Measurements from ENCODE around the gene WNT11.

The WNT11 gene

DNA sequence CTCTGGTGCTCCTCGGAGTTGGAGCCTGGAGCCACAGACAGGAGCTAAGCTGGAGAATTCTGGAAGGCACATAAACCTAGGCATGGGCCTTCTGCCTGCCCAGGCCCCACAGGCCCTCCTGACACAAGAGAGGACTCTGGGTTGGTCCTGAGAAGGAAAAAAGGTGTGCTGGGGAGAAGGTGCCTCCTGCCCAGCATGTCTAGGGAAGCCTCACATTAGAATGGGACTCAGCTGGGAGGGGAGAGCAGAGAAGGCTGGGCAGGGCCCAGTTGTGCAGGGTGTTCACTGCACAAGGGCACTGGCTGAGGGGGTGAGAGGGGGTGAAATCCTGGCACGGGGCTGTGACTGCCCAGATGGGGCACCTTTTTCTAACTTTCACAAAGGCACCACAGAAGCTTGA, 39.4 kb upstream of the WNT11 start:
- peaks cover 0 to 3% of the 10 kb centered on the region in 2 donors for H3K27me3 ChIP-seq (ENCODE audit: control insufficient read depth in 2 of 2, insufficient read depth in 2 of 2, low read length in 2 of 2)
- H3K27ac ChIP-seq (ENCODE audit: low read depth in 2 of 2, low read length in 2 of 2): no peak overlapping the region
- no peaks in the 10 kb centered on the region for H3K36me3 ChIP-seq (ENCODE audit: control insufficient read depth in 2 of 2, insufficient read depth in 2 of 2, low read length in 2 of 2)
- no peak overlapping the region for H3K4me3 ChIP-seq (ENCODE audit: low read length in 2 of 2)
- H3K9ac ChIP-seq (ENCODE audit: low read depth in 1 of 2, low read length in 2 of 2): no peak overlapping the region
- H3K9me3 ChIP-seq (ENCODE audit: control insufficient read depth in 2 of 2, low read length in 2 of 2): no peaks in the 10 kb centered on the region
- H3K4me1 ChIP-seq (ENCODE audit: control insufficient read depth in 2 of 2, insufficient read depth in 2 of 2, low read length in 2 of 2): peaks cover 0 to 4% of the 10 kb centered on the region in 2 donors

DNA sequence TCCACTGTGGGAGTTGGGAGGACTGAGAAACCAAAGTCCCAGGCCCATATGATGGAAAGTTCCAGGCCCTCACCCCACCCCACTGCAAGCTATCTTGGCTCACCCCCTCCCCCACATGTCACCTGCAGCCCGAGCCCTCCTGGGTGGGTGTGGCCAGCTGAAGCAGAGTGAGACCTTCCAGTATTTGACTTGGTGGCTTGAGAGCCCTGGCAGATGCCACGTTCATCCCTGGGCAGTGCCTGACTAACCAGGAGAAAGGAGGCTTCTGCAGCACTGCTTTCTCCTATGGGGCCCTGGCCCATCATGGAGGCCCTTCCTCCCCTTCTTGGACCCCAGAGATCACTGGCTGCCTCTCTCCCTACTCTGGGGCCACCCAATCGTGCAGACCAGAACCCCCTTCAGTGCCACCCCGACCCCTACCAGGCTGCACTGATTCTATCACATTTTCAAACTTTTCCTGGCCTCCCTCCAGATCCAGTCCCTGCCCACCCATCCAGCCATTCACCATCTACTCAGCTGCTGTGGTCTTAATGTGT, 38.1 kb upstream of the WNT11 start:
- H3K4me3 ChIP-seq (ENCODE audit: low read length in 2 of 2): no peak overlapping the region

DNA sequence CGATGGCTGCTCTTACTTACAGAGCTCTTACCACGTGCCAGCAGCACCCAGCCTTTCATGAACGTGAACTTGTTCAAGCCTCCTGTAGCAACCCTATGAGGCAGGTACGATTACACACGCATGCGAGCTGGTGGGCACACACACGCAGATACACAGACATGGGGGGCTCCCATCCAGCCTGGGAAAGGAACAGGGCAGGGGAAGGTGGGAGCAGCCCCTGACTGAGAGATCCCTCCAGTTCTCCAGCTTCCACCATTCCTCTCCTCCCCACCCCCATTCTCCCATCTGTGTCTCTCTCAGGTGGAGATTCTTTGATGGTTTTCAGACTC, 37.6 kb upstream of the WNT11 start:
- H3K9ac ChIP-seq (ENCODE audit: low read depth in 1 of 2, low read length in 2 of 2): no peak overlapping the region
- peaks cover 0 to 3% of the 10 kb centered on the region in 2 donors for H3K27me3 ChIP-seq (ENCODE audit: control insufficient read depth in 2 of 2, insufficient read depth in 2 of 2, low read length in 2 of 2)
- no peaks in the 10 kb centered on the region for H3K36me3 ChIP-seq (ENCODE audit: control insufficient read depth in 2 of 2, insufficient read depth in 2 of 2, low read length in 2 of 2)
- H3K4me1 ChIP-seq (ENCODE audit: control insufficient read depth in 2 of 2, insufficient read depth in 2 of 2, low read length in 2 of 2): peaks cover 0 to under 1% of the 10 kb centered on the region in 2 donors
- no peaks in the 10 kb centered on the region for H3K9me3 ChIP-seq (ENCODE audit: control insufficient read depth in 2 of 2, low read length in 2 of 2)
- no peak overlapping the region for H3K4me3 ChIP-seq (ENCODE audit: low read length in 2 of 2)
- H3K27ac ChIP-seq (ENCODE audit: low read depth in 2 of 2, low read length in 2 of 2): no peak overlapping the region

More for the DNA sequence above, 38.1 kb upstream of the WNT11 start:
- Histone ChIP-seq H3K27ac (ENCODE audit: low read depth in 2 of 2, low read length in 2 of 2) (no peak overlapping the region), H3K36me3 (ENCODE audit: control insufficient read depth in 2 of 2, insufficient read depth in 2 of 2, low read length in 2 of 2) (no peaks in the 10 kb centered on the region), H3K9me3 (ENCODE audit: control insufficient read depth in 2 of 2, low read length in 2 of 2) (no peaks in the 10 kb centered on the region), H3K9ac (ENCODE audit: low read depth in 1 of 2, low read length in 2 of 2) (no peak overlapping the region), H3K4me1 (ENCODE audit: control insufficient read depth in 2 of 2, insufficient read depth in 2 of 2, low read length in 2 of 2) (peaks cover 0 to 4% of the 10 kb centered on the region in 2 donors), H3K27me3 (ENCODE audit: control insufficient read depth in 2 of 2, insufficient read depth in 2 of 2, low read length in 2 of 2) (peaks cover 0 to 3% of the 10 kb centered on the region in 2 donors)

DNA sequence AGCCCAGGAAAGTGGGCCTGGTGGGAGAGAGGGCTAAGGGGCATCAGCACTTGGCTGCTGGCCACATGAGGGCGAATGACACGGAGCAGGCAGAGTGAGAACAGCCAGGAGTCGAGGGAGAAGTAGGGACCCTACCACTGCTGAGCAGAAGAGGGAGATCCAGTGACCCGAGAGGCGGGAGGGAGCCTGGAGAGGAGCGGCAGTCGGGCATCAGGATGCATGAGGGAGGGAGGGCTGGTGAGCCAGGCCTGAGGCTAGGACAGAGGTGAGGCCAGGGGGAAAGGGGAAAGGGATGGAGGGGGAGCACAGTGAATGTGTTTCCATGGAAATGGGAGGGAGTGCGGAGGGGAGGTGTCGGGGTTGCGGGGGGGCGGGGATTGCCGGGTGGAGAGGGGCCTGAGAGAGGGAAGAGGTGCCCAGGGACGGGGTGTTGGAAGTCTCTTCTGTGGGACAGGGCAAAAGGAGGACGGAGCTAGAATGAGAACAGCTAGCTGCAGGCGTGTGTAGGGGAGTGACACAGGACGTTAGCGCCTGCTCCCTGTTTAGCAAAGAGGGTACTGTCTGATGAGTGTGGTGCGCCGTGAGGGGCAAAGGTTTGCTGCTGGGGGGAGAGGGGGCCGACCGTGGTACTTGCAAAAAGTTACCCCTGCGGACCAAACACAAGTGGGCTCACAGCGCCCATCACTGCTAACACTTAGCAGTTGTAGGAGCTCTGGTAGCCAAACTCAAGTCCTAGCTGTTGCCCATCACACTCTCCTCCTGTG, 37.1 kb upstream of the WNT11 start:
- Histone ChIP-seq H3K9ac (ENCODE audit: low read depth in 1 of 2, low read length in 2 of 2) (no peak overlapping the region), H3K27me3 (ENCODE audit: control insufficient read depth in 2 of 2, insufficient read depth in 2 of 2, low read length in 2 of 2) (peaks cover 0 to 3% of the 10 kb centered on the region in 2 donors), H3K4me1 (ENCODE audit: control insufficient read depth in 2 of 2, insufficient read depth in 2 of 2, low read length in 2 of 2) (no peaks in the 10 kb centered on the region), H3K9me3 (ENCODE audit: control insufficient read depth in 2 of 2, low read length in 2 of 2) (no peaks in the 10 kb centered on the region), H3K4me3 (ENCODE audit: low read length in 2 of 2) (no peak overlapping the region), H3K27ac (ENCODE audit: low read depth in 2 of 2, low read length in 2 of 2) (no peak overlapping the region), H3K36me3 (ENCODE audit: control insufficient read depth in 2 of 2, insufficient read depth in 2 of 2, low read length in 2 of 2) (no peaks in the 10 kb centered on the region)

GRCh38 chr11:76242004-76242779, 35.9 kb upstream of the WNT11 start:
- H3K9ac ChIP-seq (ENCODE audit: low read depth in 1 of 2, low read length in 2 of 2): no peak overlapping the region
- H3K27ac ChIP-seq (ENCODE audit: low read depth in 2 of 2, low read length in 2 of 2): no peak overlapping the region
- H3K4me3 ChIP-seq (ENCODE audit: low read length in 2 of 2): no peak overlapping the region
- H3K36me3 ChIP-seq (ENCODE audit: control insufficient read depth in 2 of 2, insufficient read depth in 2 of 2, low read length in 2 of 2): no peaks in the 10 kb centered on the region
- peaks cover 0 to 3% of the 10 kb centered on the region in 2 donors for H3K27me3 ChIP-seq (ENCODE audit: control insufficient read depth in 2 of 2, insufficient read depth in 2 of 2, low read length in 2 of 2)
- no peaks in the 10 kb centered on the region for H3K9me3 ChIP-seq (ENCODE audit: control insufficient read depth in 2 of 2, low read length in 2 of 2)
- H3K4me1 ChIP-seq (ENCODE audit: control insufficient read depth in 2 of 2, insufficient read depth in 2 of 2, low read length in 2 of 2): no peaks in the 10 kb centered on the region

- Histone ChIP-seq H3K27me3 (ENCODE audit: control insufficient read depth in 2 of 2, insufficient read depth in 2 of 2, low read length in 2 of 2) (peaks cover 0 to 3% of the 10 kb centered on the region in 2 donors), H3K9me3 (ENCODE audit: control insufficient read depth in 2 of 2, low read length in 2 of 2) (no peaks in the 10 kb centered on the region), H3K27ac (ENCODE audit: low read depth in 2 of 2, low read length in 2 of 2) (no peak overlapping the region), H3K36me3 (ENCODE audit: control insufficient read depth in 2 of 2, insufficient read depth in 2 of 2, low read length in 2 of 2) (no peaks in the 10 kb centered on the region), H3K4me3 (ENCODE audit: low read length in 2 of 2) (no peak overlapping the region), H3K4me1 (ENCODE audit: control insufficient read depth in 2 of 2, insufficient read depth in 2 of 2, low read length in 2 of 2) (peaks cover 0 to 3% of the 10 kb centered on the region in 2 donors), H3K9ac (ENCODE audit: low read depth in 1 of 2, low read length in 2 of 2) (no peak overlapping the region)
These were observed 35.1 kb upstream of the WNT11 start for GRCh38 chr11:76241243-76242000.

GRCh38 chr11:76240666-76241065, 34.4 kb upstream of the WNT11 start:
- Histone ChIP-seq H3K9me3 (ENCODE audit: control insufficient read depth in 2 of 2, low read length in 2 of 2) (no peaks in the 10 kb centered on the region), H3K27me3 (ENCODE audit: control insufficient read depth in 2 of 2, insufficient read depth in 2 of 2, low read length in 2 of 2) (peaks cover 0 to 3% of the 10 kb centered on the region in 2 donors), H3K4me1 (ENCODE audit: control insufficient read depth in 2 of 2, insufficient read depth in 2 of 2, low read length in 2 of 2) (peaks cover 0 to 10% of the 10 kb centered on the region in 2 donors), H3K36me3 (ENCODE audit: control insufficient read depth in 2 of 2, insufficient read depth in 2 of 2, low read length in 2 of 2) (no peaks in the 10 kb centered on the region), H3K27ac (ENCODE audit: low read depth in 2 of 2, low read length in 2 of 2) (no peak overlapping the region), H3K9ac (ENCODE audit: low read depth in 1 of 2, low read length in 2 of 2) (no peak overlapping the region), H3K4me3 (ENCODE audit: low read length in 2 of 2) (no peak overlapping the region)

- Histone ChIP-seq H3K36me3 (ENCODE audit: control insufficient read depth in 2 of 2, insufficient read depth in 2 of 2, low read length in 2 of 2) (no peaks in the 10 kb centered on the region), H3K9me3 (ENCODE audit: control insufficient read depth in 2 of 2, low read length in 2 of 2) (no peaks in the 10 kb centered on the region), H3K27me3 (ENCODE audit: control insufficient read depth in 2 of 2, insufficient read depth in 2 of 2, low read length in 2 of 2) (peaks cover 0 to 3% of the 10 kb centered on the region in 2 donors), H3K27ac (ENCODE audit: low read depth in 2 of 2, low read length in 2 of 2) (no peak overlapping the region), H3K4me3 (ENCODE audit: low read length in 2 of 2) (no peak overlapping the region), H3K9ac (ENCODE audit: low read depth in 1 of 2, low read length in 2 of 2) (no peak overlapping the region), H3K4me1 (ENCODE audit: control insufficient read depth in 2 of 2, insufficient read depth in 2 of 2, low read length in 2 of 2) (peaks cover 0 to 12% of the 10 kb centered on the region in 2 donors)
These were observed 33.8 kb upstream of the WNT11 start for GRCh38 chr11:76240161-76240540.

- H3K27me3 ChIP-seq (ENCODE audit: control insufficient read depth in 2 of 2, insufficient read depth in 2 of 2, low read length in 2 of 2): peaks cover 0 to 3% of the 10 kb centered on the region in 2 donors
- H3K4me1 ChIP-seq (ENCODE audit: control insufficient read depth in 2 of 2, insufficient read depth in 2 of 2, low read length in 2 of 2): peaks cover 1 to 15% of the 10 kb centered on the region in 2 donors
- H3K9ac ChIP-seq (ENCODE audit: low read depth in 1 of 2, low read length in 2 of 2): no peak overlapping the region
- H3K4me3 ChIP-seq (ENCODE audit: low read length in 2 of 2): no peak overlapping the region
- H3K27ac ChIP-seq (ENCODE audit: low read depth in 2 of 2, low read length in 2 of 2): no peak overlapping the region
- H3K9me3 ChIP-seq (ENCODE audit: control insufficient read depth in 2 of 2, low read length in 2 of 2): no peaks in the 10 kb centered on the region
- no peaks in the 10 kb centered on the region for H3K36me3 ChIP-seq (ENCODE audit: control insufficient read depth in 2 of 2, insufficient read depth in 2 of 2, low read length in 2 of 2)
These were observed 33.3 kb upstream of the WNT11 start for GRCh38 chr11:76239483-76240160.
